HG03469 (cell line): ENCODE data around the gene CTDSPL.

Source experiments
- ATAC-seq: cut with Tn5 transposase; IDR thresholded peaks from one replicate; pipeline ENCODE4 v1.9.1; 2021; ENCODE audit warnings: mild to moderate bottlenecking, moderate library complexity, moderate number of reproducible peaks; ENCODE audit not compliant: unreplicated experiment

CTDSPL gene

DNA sequence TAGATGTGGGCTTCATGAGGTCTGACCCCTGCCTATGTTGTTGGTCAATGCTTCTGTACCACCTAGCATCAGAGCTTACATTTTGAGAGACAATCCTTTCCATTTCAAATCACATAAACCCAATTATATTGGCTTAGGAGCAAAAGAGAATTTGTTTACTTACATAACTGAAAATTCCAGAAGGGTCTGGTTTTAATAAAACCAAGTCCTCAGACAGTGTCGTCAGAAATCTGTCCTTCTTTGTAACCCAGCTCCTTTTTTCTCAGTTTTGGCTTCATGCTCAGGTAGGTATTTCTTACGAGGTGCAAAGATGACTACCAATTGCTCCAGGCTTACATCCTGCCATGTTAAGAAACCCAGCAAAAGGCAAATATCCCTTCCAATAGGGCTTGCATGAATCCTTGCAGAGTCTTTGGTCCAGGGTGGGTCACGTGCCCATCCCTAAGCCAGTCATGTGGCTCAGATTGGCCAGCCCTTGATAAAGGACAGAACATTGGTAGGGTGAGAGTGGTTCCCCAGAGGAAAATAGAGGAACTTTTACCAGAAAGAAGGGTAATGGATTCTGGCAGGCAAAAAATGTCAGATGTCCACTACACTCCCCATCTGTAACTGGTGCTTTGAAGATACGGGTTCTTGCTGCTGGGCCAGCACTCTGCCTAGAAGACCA is 78.7 kb downstream of the CTDSPL start:
- ATAC-seq = no peak

GRCh38 chr3:37941608-37942508 is 80.2 kb downstream of the CTDSPL start:
- ATAC-seq = no peak

GRCh38 chr3:37942646-37943045 is 81.0 kb downstream of the CTDSPL start:
- ATAC-seq = no peak

DNA sequence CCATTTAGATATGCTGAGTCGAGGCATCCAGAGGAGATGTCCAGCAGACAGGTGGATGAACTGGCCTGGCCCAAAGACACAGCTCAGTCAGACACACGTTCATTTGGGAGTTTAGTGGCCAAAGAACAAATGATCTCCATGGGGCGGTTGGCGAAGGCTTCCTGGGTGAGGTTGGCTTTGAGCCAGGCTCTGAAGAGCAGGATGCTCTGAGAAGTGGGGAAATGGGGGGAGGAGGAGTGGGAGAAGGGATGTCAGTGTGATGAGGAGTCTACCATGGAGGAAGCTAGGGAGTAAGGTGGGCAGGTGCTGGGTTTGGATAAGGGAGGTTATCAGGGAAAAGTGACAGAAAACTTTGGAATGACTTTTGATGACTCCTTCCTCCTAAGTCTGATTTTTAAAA is 81.4 kb downstream of the CTDSPL start:
- no peak for ATAC-seq

- ATAC-seq = no peak
These were observed 82.1 kb downstream of the CTDSPL start for GRCh38 chr3:37943631-37944314.

- ATAC-seq = no peak
These were observed 82.7 kb downstream of the CTDSPL start for GRCh38 chr3:37944391-37944842.

- ATAC-seq = no peak
These were observed 83.6 kb downstream of the CTDSPL start for GRCh38 chr3:37945156-37945806.

DNA sequence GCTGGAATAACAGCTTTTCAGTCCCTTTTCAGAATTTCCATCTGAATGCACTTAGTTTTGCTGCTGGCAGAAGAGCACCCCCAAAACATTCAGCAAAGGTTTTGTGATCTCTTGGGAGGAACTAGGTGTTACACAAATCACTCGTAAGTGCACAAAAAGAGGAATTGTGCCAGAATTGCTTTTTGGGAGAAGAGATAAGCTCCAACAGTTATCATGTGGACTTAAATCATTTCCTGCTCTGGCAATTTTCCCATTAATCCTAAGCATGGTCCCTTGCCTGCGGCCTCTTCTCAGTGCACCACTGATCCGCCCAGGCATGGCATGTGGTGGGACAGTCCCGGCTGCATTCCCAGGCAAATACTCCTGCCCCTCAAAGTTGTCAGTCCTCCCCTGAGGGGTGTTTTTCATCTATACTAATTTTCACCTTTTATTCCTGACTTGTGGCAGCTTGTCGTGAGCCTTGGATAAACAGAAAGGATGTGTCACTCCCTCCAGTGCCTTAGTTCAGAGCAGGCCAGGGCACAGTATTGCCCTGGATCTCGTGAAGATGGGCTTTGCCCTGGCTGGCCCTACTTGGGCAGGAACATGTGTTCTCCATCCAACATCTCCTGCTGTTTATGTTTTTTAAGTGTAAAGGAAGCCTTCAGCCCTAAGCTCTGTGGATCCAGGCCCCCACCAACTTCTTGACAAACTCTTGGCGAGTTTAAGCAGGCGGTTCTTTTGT is 84.3 kb downstream of the CTDSPL start:
- no peak for ATAC-seq

DNA sequence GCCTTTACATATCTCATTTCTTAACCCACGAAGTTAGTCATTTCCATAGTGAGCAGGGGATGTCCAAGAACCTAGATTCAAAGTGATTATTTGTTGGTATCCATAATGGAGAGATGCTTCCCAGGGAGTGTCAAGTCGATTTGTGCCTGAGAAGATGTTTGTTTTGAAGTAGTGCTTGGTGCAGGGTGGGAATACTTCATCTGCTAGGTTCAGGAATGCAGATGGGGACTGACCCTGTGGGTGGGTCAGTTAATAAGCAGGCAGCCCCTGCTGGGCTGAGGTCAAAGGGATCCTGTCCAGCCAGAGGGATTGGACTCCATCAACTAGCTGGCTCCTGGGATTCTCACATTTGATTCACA is 84.8 kb downstream of the CTDSPL start:
- no peak for ATAC-seq

GRCh38 chr3:37949866-37950265 is 88.2 kb downstream of the CTDSPL start:
- ATAC-seq = no peak

- ATAC-seq = no peak
These were observed 90.9 kb downstream of the CTDSPL start for GRCh38 chr3:37952564-37952963.

GRCh38 chr3:37953226-37953625 is 91.5 kb downstream of the CTDSPL start:
- ATAC-seq = no peak

GRCh38 chr3:37953707-37954394 is 92.2 kb downstream of the CTDSPL start:
- ATAC-seq = no peak

- ATAC-seq = no peak
These were observed 93.2 kb downstream of the CTDSPL start for GRCh38 chr3:37954881-37955280.

DNA sequence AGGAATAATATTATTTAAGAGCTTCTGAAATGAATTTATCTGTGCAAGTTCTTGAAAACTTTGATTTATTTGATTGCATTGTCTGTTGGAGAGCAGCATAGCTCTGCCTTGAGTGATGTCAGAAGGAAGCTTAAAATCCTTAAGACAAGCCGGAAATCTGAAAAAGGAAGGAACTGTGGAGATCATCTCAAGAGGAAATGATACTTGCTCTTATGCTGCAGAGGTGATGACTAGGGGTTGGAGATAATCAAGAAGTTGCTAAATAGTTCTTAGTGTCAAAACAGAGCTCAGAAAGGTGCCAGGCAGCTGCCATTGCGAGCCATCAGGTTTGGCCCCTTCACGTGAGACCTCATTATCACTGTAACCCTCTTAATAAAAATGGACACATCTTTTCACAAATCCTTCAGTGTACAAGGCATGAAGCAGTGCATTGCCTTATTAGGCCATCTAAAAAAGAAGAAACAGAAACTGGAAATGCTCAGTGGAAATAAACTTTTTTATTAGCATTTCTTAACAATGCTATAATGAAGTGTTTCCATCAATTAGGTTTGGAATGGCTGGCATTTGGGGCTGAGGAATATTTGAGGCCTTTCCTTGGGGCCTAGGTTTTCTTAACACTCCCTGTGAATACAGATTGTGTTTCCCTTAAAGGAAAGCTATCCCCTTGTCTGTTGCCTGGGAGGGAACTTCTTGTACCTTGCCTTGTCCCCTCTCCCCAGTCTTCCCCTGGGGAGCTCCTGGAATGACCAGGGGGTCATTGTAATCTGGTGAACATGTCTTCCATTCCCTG is 94.4 kb downstream of the CTDSPL start:
- ATAC-seq = no peak

DNA sequence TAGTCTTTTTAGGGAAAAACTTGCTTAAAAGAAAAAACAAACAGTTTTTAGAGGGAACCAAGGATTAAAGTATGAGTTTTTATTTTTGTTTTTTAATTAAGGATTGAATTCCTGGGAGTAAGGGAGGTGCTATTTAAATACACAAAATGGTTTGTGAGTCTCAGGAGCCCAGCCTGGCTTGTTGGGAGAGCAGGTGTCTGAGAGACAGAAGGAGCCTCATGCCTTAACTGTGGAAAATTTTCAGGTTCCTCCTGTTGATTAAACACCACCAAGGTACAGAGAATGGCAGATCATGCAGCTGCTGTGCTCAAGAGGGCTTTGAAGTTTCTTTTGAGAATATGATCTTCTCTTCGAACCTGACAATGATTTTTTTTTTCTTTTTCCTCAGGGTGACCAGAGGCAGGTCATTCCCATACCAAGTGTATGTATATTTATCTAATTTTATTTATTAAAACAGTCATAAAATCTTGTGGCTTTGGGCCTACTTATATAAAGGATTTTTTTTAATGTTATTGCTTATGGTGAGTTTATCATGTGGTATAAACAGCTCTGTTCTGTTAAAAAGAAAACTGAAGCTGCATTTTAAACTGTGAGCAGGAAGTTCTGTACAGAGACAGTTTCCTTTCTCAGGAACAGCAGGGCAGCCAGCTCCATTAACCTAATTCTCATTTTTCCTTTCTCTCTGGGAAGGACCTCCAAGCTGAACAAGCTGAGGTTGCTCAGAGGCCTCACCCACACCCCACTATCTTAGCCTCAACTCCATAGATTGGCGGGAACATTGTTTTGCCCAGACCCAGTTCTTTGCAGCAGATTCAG is 95.3 kb downstream of the CTDSPL start:
- ATAC-seq = no peak

DNA sequence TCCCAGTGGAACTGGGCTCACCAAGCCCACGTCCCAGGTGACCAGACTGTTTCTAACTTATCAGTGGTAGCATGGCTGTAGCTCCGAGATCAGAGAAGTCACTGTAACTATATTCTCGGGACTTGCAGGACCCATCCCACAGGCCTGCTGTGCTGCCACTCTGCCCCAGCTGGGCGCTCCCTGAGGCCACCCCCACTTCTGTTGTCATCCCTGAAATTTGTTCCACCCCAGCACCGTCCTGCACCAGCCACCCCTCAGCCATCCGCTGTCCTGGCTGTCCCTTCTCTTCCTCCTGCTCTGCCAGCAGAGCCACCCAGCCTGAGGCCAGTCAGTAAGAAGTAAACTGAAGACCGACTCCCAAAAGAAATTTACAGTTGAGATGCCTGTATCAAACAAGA is 95.9 kb downstream of the CTDSPL start:
- ATAC-seq = no peak
